ES-I3 (cell line): Measurements from ENCODE around the gene TFAP2C.
"Not testable (repeated sequence)": the region's sequence is repeated elsewhere in the genome, so short reads cannot be mapped to it uniquely, and the experiment has no call there.

Source experiments
- H3K36me3 ChIP-seq: 2 replicates; pipeline ENCODE4 v1.6.1; 2013; ENCODE audit warnings: mild to moderate bottlenecking, low read length, control low read depth, moderate library complexity; ENCODE audit not compliant: insufficient read depth
- H3K4me1 ChIP-seq: 2 replicates; pipeline ENCODE4 v1.6.1; 2013; ENCODE audit warnings: mild to moderate bottlenecking, control low read depth, low read length; ENCODE audit not compliant: insufficient read depth
- H3K9ac ChIP-seq: 2 replicates; pipeline ENCODE4 v1.6.1; 2013; ENCODE audit warnings: low read depth, mild to moderate bottlenecking, low read length, moderate library complexity
- H3K9me3 ChIP-seq: 2 replicates; pipeline ENCODE4 v1.6.1; 2013; ENCODE audit warnings: mild to moderate bottlenecking, low read length, moderate library complexity; ENCODE audit not compliant: control insufficient read depth, insufficient read depth

TFAP2C gene

DNA sequence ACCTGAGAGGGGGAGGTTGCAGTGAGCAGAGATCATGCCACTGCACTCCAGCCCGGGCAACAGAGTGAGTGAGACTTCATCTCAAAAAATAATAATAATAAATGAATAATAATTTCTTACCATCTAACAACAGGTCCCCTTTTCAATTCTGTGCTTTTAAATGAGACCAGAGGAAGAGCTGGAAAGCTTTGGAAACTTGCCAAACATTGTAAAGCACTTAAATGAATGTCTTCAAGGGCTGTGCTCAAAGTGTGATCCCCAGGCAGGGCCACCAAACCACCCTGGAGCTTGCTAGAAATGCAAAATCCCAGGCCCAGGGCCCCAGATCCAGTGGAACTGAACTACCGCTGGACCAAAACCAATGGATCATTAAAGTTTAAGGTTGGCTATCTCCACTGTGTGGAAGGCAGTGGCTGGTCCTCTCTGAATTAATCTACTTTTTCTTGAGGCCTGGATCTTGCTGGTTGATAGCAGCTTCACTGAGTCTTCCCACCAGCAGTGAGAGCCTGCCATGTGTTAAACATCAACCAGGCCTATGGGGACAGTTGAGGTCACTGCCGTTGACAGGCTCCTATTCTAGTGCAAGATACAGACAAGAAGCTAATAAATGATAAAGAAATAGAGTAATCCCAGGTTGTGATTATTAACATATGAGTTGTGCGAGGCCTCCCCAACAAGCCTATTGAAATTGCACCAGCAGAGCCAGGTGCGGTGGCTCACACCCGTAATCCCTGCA is 23.7 kb upstream of the TFAP2C start:
- H3K9ac ChIP-seq, result no peak overlapping the region
- H3K9me3 ChIP-seq, result no peaks in the 10 kb centered on the region
- H3K36me3 ChIP-seq, result no peaks in the 10 kb centered on the region
- H3K4me1 ChIP-seq, result peaks cover 14% of the 10 kb centered on the region; the same call in 1 of the 2 replicates

DNA sequence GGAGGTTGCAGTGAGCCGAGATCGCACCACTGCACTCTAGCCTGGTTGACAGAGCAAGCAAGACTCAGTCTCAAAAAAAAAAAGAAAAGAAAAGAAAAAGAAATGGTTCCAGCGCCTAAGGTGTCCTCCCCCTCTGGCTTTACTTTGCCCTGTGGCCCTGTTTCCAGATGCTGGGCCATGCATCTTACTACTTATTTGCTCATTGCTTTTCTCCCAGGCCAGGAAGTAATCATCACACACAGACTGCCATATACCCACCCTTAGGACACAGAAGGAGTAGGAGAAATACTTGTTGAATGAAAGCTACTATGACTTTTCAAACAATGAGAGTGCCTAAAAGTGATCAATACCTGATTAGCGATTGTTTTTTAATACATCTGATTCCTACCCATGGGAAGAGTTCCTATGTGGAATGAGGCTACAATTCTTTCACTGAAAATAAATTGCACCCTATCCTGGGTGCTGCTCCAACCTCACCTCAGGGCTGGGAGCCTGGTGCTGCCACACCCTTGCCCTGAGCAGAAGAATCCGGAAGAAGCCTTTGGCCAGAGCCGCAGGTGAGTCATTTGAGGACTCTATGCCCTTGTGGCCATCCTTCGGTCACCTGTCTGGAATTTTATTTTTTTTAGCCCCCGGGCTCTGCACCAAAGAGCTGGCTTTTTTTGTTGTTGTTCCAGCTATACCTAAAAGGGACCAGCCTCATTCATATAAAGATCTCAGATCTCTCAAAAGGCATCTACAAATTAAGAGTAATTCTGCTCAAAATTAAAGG is 22.7 kb upstream of the TFAP2C start:
- Histone ChIP-seq H3K4me1 (peaks cover 14% of the 10 kb centered on the region; the same call in 1 of the 2 replicates), H3K36me3 (no peaks in the 10 kb centered on the region), H3K9ac (no peak overlapping the region), H3K9me3 (no peaks in the 10 kb centered on the region)

DNA sequence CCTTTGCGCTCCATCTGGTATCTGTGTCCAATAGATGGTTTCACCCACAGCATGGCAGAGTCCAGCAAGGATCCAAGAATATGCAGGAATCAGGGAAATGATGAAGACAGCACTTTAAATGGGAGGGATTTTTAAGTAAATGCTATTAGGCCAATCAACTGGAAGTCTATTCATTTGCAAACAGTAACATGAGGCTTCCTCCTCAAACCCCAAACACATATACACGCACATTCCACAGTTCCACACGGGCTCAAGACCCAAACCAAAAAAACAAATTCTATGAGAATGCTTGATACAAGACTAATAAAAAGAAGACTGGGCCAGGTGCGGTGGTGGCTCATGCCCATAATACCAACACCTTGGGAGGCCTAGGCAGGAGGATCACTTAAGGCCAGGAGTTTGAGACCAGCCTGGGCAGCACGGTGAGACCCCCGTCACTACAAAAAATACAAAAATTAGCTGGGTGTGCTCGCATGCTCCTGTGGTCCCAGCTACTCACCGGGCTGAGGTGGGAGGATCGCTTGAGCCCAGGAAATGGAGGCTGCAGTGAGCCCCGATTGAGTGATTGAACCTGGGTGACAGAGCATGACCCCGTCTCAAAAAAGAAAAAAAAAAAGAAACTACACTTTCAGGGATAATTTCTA is 21.9 kb upstream of the TFAP2C start:
- Histone ChIP-seq H3K9ac (no peak overlapping the region), H3K4me1 (peaks cover 14% of the 10 kb centered on the region; the same call in 1 of the 2 replicates), H3K36me3 (no peaks in the 10 kb centered on the region), H3K9me3 (no peaks in the 10 kb centered on the region)

DNA sequence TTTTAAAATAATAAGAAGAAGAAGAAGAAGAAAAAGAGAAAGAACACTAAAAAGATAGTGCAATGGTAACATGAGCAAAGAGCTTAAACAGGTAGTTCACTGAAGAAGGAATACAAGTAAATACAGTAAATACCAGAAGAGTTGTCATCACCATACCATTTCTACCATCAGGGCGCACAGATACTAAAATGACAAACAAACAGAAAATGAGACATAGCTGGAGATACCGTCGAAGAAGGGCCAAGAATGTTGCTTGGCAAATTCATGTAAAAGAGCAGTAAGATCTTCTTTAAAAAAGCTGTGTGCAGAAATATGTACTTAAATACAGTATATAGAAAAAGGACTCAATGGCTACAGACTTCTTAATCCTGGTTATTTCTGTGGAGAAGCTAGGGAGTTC is 20.7 kb upstream of the TFAP2C start:
- no peaks in the 10 kb centered on the region for H3K36me3 ChIP-seq
- H3K9ac ChIP-seq, result no peak overlapping the region
- peaks cover 14% of the 10 kb centered on the region; the same call in 1 of the 2 replicates for H3K4me1 ChIP-seq
- no peaks in the 10 kb centered on the region for H3K9me3 ChIP-seq

DNA sequence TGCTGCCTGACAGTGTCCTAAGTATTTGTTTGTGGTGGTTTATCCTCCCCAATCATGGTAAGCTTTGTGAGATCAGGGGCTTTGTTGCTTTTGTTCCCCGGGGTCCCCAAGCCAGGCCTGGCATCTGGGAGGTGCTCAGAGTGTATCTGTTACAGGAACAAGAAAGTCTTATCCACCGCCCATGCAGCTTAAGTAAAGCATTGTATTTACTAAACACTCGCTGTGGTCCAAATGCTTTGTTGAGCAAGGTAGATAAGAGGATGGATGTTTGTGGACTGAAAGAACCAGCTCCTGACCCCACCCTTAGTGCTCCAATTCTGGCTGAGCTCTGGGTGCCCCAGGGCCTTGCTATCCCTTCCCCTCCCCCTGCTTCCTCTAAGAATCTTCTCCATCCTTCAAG is 19.8 kb upstream of the TFAP2C start:
- peaks cover 14% of the 10 kb centered on the region; the same call in 1 of the 2 replicates for H3K4me1 ChIP-seq
- no peak overlapping the region for H3K9ac ChIP-seq
- no peaks in the 10 kb centered on the region for H3K36me3 ChIP-seq
- H3K9me3 ChIP-seq, result no peaks in the 10 kb centered on the region

DNA sequence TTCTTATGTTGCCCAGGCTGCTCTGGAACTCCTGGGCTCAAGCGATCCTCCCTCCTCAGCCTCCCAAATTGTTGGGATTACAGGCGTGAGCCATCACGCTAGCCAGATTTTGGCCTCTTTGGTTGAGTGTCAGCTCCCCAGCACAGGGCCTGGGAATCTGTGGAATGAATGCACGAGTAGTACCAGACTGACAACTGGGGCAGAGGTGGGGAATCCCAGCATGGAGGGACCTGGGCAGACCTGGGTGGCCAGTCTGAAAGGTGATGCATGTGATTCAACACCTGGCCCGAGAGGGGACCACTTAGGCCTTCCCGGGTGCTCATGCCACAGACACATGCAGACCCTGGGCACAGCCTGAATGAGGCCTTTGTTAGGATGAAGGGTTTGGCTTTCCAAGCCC is 19.0 kb upstream of the TFAP2C start:
- H3K36me3 ChIP-seq, result no peaks in the 10 kb centered on the region
- no peaks in the 10 kb centered on the region for H3K9me3 ChIP-seq
- peaks cover 14% of the 10 kb centered on the region; the same call in 1 of the 2 replicates for H3K4me1 ChIP-seq
- H3K9ac ChIP-seq, result no peak overlapping the region

DNA sequence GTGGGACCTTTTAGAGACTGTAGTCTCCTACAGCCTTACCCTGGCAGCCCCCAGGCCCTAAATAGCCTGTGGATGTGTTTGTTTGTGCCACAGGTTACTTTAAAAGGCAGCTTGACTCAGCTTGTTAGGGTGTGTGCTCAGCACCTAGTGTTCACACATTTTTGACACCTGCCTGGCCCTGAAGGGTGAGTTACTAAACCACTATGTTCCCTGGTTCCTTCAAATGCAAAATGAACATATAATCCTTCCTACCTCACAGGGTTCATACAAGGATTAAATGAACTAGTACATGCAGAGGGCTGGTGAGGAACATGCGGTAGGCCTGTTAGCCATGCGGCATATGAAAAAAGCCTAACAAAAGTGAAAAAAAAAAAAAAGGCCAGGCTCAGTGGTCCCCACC is 14.9 kb upstream of the TFAP2C start:
- Histone ChIP-seq H3K9me3 (no peaks in the 10 kb centered on the region), H3K4me1 (0 out of 2 replicates have a peak, but pooled peaks cover 11% of the 10 kb centered on the region), H3K36me3 (no peaks in the 10 kb centered on the region), H3K9ac (no peak overlapping the region)

DNA sequence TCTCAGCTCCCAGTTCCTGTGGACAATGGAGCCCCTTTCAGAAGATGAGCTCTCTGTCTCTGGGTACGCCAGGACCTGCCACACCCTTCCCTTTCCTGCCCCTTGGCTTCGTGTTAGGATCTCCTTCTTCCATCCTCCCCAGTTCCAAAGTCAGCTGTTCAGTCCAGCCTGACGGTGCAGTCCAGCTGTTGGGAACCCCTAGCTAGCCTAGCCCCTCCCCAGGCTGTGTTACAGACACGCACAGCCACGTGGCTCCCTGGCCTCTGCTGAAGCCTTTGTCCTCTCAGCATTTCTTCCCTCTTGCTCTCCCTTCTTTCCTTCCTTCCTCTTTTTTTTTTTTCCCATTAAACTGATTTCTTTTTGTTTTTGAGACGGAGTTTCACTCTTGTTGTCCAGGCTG is 12.4 kb upstream of the TFAP2C start:
- Histone ChIP-seq H3K9ac (no peak overlapping the region), H3K36me3 (no peaks in the 10 kb centered on the region), H3K9me3 (no peaks in the 10 kb centered on the region), H3K4me1 (0 out of 2 replicates have a peak, but pooled peaks cover 12% of the 10 kb centered on the region)

DNA sequence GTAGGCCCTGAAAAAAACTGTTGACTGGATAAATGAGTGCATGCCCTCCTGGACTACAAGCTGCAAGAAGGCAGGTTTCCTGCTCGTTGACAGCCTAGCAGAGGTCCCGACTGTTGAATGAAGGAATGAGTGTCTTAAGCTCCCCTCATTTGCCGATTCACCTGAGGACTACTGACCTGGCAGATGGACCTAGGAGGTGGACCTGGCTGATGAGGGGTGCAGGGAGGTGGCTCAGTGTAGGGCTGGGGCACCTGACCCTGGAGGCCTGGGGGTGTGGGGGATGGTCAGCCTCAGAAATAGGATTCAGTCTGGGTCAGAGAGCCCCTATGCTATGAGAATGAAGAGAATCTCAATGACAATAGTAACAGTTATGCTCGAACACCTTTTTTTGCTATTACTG is 11.6 kb upstream of the TFAP2C start:
- no peaks in the 10 kb centered on the region for H3K9me3 ChIP-seq
- 0 out of 2 replicates have a peak, but pooled peaks cover 14% of the 10 kb centered on the region for H3K4me1 ChIP-seq
- H3K9ac ChIP-seq, result no peak overlapping the region
- no peaks in the 10 kb centered on the region for H3K36me3 ChIP-seq

DNA sequence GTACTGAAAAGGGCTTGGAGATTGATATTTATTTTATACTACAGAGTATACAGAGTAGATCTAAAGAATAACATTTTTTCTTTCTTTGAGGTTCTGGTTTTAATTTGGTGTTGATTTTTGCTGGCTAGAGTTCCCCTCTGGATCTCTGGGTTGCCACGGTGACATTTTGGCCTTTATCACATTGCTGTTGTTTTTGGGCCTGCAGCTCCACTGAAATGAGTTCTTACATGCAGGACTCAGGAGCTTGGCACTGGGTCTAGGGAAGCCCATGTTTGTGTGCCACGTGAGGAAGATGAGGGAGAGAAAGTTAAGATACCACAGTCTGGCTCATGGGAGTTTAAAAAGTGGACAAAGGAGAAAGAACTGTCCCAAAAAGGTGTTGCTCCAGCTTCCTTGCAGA is 7.4 kb upstream of the TFAP2C start:
- no peak overlapping the region for H3K9ac ChIP-seq

DNA sequence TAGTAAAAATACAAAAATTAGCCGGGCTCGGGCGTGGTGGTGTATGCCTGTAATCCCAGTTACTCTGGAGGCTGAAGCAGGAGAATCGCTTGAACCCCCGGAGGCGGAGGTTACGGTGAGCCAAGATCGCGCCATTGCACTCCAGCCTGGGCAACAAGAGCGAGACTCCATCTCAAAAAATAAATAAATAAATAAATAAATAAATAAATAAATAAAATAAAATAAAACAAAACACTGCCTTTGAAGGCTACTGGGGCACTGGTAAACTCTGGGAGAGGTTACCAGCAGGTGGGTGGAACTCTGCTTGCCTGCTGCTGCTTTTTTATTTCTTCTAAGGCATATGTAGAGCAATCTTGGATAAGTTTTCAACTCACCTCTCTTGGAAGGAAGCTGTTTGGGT is 5.2 kb upstream of the TFAP2C start:
- not testable (repeated sequence) for H3K4me1 ChIP-seq, H3K9me3 ChIP-seq, H3K36me3 ChIP-seq
- peak overlapping the region; percentile 99 for H3K9ac ChIP-seq

More for the DNA sequence above, 7.4 kb upstream of the TFAP2C start:
- Histone ChIP-seq H3K4me1 (peaks cover 14% of the 10 kb centered on the region), H3K9me3 (no peaks in the 10 kb centered on the region), H3K36me3 (no peaks in the 10 kb centered on the region)

DNA sequence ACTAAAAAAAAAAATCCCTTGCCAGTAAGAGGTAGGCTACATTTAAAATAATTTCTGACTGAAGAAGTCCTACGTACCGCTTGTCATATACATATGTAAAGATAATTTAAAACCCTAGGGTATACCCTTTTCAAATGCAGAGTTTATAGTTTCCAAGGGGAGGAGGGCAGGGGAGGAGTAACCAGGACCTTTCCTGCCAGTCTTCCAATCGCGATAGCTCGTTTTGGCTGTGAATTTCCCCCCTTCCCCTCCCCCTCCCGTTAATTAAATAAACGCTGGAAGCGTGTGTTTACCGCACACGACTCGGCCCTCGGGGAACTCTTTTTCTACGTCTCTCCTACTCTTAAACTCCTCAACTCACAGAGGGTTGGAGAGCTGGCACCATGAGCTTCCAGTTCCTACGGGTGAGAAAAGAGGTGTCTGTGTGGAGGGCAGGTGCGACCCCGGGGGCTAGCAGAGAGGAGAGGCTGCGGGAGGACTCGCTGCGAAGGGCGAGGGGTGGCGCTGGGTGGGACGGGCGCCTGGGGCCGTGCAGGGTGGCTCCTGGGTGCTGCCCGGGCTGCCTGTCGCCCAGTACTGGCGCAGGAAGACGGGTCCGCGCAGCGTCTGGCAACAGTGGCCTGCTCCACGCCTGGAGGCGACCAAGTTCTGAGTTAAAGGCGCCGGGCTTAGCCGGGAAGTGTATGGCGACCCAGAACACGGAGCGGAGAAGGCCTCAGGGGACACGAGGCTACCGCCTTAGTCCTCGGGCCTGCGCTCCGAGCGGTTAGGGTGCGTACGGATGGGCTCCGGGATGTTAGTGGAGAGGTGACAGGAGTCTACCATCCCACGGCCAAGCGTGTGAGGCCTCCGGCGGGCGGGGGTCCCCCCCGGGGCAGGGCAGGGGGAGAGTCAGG is 4.1 kb upstream of the TFAP2C start:
- Histone ChIP-seq H3K9me3 (no peaks in the 10 kb centered on the region), H3K36me3 (no peaks in the 10 kb centered on the region), H3K4me1 (peaks cover 10% of the 10 kb centered on the region), H3K9ac (peak overlapping the region; percentile 99)

DNA sequence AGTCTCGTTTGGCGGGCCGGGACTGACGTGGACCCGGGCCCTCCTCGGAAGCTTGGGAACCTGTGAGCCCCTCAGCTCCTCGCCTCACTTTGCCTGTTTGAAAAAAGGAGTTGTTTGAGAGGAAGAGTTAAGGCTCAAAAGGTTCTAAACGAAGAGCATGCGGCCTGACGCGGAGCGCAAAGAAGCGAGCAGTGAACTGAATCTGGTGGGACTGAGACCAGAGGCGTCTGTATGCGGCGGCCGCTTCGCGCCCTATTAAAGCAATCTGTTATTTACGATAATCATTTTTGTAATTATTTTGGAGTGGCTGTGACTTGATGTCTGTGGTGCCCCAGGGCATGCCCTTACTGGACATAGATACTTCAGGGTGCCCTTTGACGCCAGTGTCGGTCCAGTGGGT is 3.3 kb upstream of the TFAP2C start:
- peak overlapping the region; percentile 99; the same call in 1 of the 2 replicates for H3K9ac ChIP-seq
- no peaks in the 10 kb centered on the region for H3K9me3 ChIP-seq
- no peaks in the 10 kb centered on the region for H3K36me3 ChIP-seq
- peaks cover 10% of the 10 kb centered on the region for H3K4me1 ChIP-seq
